ENCODE measurements around the gene HDAC8.
A peak's percentile ranks its signal among the peaks of the same experiment; 100 is the strongest.
"Not testable (repeated sequence)": the region's sequence is repeated elsewhere in the genome, so short reads cannot be mapped to it uniquely, and the experiment has no call there.

Gene HDAC8

GRCh38 chrX:72532366-72532765 lies 40.3 kb downstream of the HDAC8 start:
- no peak for DNase-seq (ENCODE audit: low spot score)

- DNase-seq (ENCODE audit: low spot score), result no peak
These were observed 45.8 kb downstream of the HDAC8 start for GRCh38 chrX:72526534-72527508.

- no peak for DNase-seq (ENCODE audit: low spot score)
These were observed 73.9 kb downstream of the HDAC8 start for GRCh38 chrX:72498782-72499181.

- no peak for DNase-seq (ENCODE audit: low spot score)
These were observed 77.6 kb downstream of the HDAC8 start for GRCh38 chrX:72495046-72495445.

GRCh38 chrX:72492499-72492898 lies 80.1 kb downstream of the HDAC8 start:
- DNase-seq (ENCODE audit: low spot score), result no peak

DNA sequence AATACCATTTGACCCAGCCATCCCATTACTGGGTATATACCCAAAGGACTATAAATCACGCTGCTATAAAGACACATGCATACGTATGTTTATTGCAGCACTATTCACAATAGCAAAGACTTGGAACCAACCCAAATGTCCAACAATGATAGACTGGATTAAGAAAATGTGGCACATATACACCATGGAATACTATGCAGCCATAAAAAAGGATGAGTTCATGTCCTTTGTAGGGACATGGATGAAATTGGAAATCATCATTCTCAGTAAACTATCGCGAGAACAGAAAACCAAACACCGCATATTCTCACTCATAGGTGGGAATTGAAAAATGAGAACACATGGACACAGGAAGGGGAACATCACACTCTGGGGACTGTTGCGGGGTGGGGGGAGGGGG lies 82.4 kb downstream of the HDAC8 start:
- DNase-seq (ENCODE audit: low spot score), result not testable (repeated sequence)

DNA sequence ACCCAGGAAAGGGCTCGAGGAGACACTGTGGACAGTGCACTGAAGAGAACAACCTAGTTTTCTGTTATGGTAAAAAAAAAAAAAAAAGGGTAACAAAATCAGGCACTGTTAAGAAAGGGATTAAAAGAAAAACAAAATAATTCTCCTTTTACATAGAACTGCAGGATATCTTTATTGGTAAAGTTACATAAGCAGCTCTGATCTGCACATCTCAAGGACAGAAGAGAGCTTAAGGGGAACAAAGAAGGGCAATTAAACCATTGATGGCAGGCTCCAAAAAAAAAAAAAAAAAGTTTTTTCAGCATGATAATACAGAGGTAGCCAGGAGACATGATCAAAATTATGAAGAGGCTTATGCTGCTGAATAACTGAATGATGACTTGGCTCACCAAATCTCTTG lies 85.0 kb downstream of the HDAC8 start:
- no peak for DNase-seq (ENCODE audit: low spot score)

- peak; percentile 6 for DNase-seq (ENCODE audit: low spot score)
These were observed 93.0 kb downstream of the HDAC8 start for GRCh38 chrX:72479324-72480274.

GRCh38 chrX:72478853-72479252 lies 93.8 kb downstream of the HDAC8 start:
- DNase-seq (ENCODE audit: low spot score), result peak; percentile 23

GRCh38 chrX:72478351-72478750 lies 94.3 kb downstream of the HDAC8 start:
- DNase-seq (ENCODE audit: low spot score), result no peak

- no peak for DNase-seq (ENCODE audit: low spot score)
These were observed 94.9 kb downstream of the HDAC8 start for GRCh38 chrX:72477781-72478181.

- no peak for DNase-seq (ENCODE audit: low spot score)
These were observed 95.3 kb downstream of the HDAC8 start for GRCh38 chrX:72477376-72477775.

DNA sequence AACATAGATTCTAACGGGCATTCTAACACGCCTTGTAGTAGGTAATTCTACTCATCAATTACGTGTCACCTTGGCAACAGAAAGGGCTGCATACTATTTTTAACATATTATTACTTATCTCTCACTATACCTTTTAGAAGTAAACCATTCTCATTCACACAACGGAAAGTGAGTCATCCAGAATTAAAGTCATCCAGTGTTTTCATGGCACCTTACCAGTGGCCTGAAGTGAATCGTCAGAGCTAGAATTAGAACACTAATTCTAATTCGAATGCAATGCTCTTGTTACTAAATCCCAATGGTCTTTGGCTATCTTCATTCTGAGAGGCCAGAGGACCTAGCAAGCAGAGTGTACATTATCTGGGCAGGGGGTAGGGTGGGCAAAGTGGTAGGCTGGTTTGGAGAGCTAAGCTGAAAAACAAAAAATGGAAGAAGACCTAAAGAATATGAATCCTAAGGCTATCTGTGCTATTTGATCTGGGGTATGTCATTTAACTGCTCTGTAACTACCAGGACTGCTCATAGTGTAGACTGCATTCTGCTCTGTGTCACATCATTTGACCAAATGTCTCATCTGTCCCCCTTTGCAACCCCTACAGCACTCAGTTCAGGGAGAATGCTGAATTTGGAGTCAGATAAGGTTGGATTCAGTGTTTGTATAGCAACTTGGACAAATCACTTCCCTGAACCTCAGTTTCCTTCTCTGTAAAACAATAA lies 96.5 kb downstream of the HDAC8 start:
- DNase-seq (ENCODE audit: low spot score), result no peak

- DNase-seq (ENCODE audit: low spot score), result no peak
These were observed 97.3 kb downstream of the HDAC8 start for GRCh38 chrX:72475338-72475737.

DNA sequence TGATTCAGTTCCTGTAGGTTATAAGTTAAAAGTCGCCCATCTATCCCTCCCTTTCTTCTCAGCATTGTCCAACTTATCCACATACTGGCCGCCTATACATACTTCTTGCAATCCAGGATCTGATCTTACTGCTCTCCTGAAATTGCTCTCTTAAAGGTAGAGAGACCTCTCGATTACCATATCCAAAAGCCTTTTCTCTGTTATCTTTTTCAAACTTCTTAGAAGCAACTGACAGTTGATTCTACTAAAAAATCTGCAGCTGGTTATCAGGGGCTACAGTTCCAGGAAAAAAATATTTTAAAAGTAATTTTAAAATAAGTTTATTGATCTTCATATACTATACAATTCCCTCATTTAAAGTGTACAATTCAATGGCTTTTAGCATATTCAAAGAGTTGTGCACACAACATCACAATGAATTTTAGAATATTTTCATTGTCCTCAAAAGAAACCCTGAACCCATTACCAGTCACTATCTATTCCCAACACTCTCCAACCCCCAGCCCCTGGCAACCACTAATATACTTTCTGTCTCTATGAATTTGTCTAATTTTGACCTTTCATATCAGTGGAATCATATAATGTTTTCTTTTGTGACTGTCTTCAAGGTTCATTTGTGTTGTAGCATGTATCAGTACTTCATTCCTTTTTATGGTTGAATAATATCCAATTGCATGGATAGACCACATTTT lies 102.0 kb downstream of the HDAC8 start:
- DNase-seq (ENCODE audit: low spot score), result no peak

DNA sequence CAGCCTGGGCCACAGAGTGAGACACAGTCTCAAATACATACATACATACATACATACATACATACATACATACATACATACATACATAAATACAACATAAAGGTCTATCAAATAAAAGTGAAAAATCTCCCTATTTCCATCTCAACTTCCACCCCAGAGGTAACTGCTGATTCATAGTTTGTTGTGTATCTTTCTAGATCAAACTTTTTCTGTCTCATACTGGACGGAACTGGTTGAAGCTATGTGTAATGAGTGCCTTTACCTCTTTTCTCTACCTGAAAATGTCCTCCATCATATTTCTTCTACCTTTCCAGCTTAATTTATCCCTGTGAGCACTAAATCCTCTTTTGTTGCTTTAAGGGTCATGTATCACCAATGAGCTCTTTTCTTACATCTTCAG lies 102.5 kb downstream of the HDAC8 start:
- DNase-seq (ENCODE audit: low spot score), result no peak

- no peak for DNase-seq (ENCODE audit: low spot score)
These were observed 104.0 kb downstream of the HDAC8 start for GRCh38 chrX:72468607-72469006.

DNA sequence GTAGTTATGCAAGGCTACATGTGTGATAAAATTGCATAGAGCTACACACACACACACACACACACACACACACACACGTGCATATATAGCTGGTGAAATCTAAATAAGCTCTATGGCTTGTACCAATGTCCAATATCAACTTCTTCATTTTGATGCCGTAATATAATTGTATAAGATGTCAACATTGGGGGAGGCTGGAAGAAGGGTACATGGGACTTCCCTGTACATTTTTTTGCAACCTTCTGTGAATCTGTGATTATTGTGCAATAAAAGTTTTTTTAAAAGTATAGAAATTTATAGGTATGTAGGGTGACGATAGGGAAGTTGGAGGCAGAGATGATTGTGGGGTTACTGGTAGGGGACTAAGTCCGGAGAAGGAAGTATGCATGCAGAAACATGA lies 105.5 kb downstream of the HDAC8 start:
- no peak for DNase-seq (ENCODE audit: low spot score)

DNA sequence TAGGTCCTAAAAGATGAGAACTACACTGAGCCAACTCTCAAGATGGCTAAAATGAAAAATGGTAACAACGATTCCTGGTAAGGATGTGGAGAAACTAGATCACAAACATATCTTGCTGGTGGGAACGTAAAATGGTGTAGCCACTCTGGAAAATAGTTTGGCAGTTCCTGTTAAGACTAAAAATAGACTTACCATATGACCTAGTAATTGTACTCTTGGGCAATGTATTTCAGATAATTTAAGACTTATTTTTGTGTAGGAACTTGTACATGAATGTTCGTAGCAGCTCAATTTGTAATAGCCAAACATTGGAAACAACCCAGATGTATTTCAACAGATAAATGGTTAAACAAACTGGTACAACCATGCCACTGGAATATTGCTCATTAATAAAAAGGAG lies 106.2 kb downstream of the HDAC8 start:
- no peak for DNase-seq (ENCODE audit: low spot score)

DNA sequence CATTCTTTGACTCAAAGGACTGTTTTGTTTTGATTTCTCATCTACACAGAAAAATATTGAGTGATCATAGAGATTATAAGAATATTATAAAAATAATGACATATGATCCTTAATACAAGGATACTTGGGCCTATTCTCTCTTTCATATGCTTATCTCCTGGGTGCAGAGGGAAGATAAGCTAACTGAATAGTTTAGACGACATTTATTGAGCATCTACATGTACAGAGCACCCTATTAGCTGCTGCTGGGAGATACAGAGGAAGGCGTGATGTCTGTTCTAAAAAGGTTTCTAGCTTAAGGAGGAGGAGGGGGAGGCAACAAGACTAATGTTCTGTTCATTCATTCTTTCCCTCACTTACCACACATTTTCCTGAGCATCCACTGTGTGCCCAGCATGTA lies 106.8 kb downstream of the HDAC8 start:
- DNase-seq (ENCODE audit: low spot score), result no peak

GRCh38 chrX:72461766-72462165 lies 110.9 kb downstream of the HDAC8 start:
- DNase-seq (ENCODE audit: low spot score), result no peak

DNA sequence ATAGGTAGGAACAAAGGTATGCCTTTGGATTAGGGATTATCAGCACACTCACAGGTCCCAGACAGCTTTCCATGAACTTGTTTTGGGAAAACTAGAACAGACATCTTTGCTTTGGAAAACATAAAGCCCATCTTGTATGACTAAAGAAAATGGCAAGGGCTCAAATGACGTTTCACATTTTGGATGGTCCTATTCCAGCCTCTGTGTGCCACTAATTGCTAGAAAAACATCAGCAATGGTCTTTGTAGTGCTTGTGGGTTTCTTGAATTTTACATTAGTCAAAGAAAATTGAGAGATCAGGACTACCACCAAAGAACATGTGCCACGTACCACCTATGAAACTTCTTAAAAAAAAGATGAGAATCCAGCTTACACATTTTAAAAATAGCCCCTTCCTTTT lies 111.4 kb downstream of the HDAC8 start:
- no peak for DNase-seq (ENCODE audit: low spot score)
